Astrocyte (in vitro differentiated cells and primary cell): Measurements from ENCODE around the gene FAAH2. TPM values are rescaled to one million over a fixed set of nuclear protein-coding genes. Genes with fewer than 3 reads are reported as not detected.

ENCODE experiments used
- DNase-seq: peaks from one replicate; pipeline ENCODE4 v3.0.0-alpha.2; 2010; ENCODE audit warnings: low read depth
- FAIRE-seq: peaks from 2 replicates; lab custom pipeline; 2011; peaks lifted over from hg19 to GRCh38; lab: Jason Lieb, UNC
- H2AFZ ChIP-seq: 2 replicates; pipeline ENCODE4 v1.6.0; 2012; ENCODE audit warnings: low read depth, low read length, inconsistent platforms
- H3K27ac ChIP-seq: 2 replicates; pipeline ENCODE4 v1.5.1; 2011; ENCODE audit warnings: low read depth, low read length, inconsistent platforms
- H3K27me3 ChIP-seq: 2 replicates; pipeline ENCODE4 v1.6.0; 2011; ENCODE audit warnings: low read length, inconsistent platforms; ENCODE audit not compliant: insufficient read depth
- H3K36me3 ChIP-seq: 2 replicates; pipeline ENCODE4 v1.5.1; 2011; ENCODE audit warnings: low read length, inconsistent platforms; ENCODE audit not compliant: insufficient read depth
- H3K4me1 ChIP-seq: 2 replicates; pipeline ENCODE4 v1.5.1; 2011; ENCODE audit warnings: low read length, inconsistent platforms; ENCODE audit not compliant: insufficient read depth
- H3K4me2 ChIP-seq: 2 replicates; pipeline ENCODE4 v1.6.0; 2012; ENCODE audit warnings: low read length, inconsistent platforms
- H3K4me3 ChIP-seq: 2 replicates; pipeline ENCODE4 v1.5.1; 2011; ENCODE audit warnings: low read depth, mild to moderate bottlenecking, low read length, inconsistent platforms; ENCODE audit not compliant: insufficient read depth
- H3K79me2 ChIP-seq: 2 replicates; pipeline ENCODE4 v1.6.0; 2012; ENCODE audit warnings: mild to moderate bottlenecking, low read length, inconsistent platforms; ENCODE audit not compliant: insufficient read depth
- H3K9ac ChIP-seq: 2 replicates; pipeline ENCODE4 v1.6.0; 2012; ENCODE audit warnings: mild to moderate bottlenecking, low read length, inconsistent platforms
- H3K9me3 ChIP-seq: 2 replicates; pipeline ENCODE4 v1.5.1; 2012; ENCODE audit warnings: low read depth, mild to moderate bottlenecking, low read length, inconsistent platforms; ENCODE audit not compliant: insufficient read depth
- H4K20me1 ChIP-seq: 2 replicates; pipeline ENCODE4 v1.6.0; 2012; ENCODE audit warnings: low read length, inconsistent platforms; ENCODE audit not compliant: insufficient read depth
- H3K27ac Mint-ChIP-seq: one replicate; pipeline ENCODE4 v1.8.0; 2021; ENCODE audit warnings: mild to moderate bottlenecking, mixed read lengths; ENCODE audit not compliant: unreplicated experiment
- H3K27me3 Mint-ChIP-seq: one replicate; pipeline ENCODE4 v1.8.0; 2021; ENCODE audit warnings: low read depth, mixed read lengths; ENCODE audit not compliant: unreplicated experiment
- H3K36me3 Mint-ChIP-seq: one replicate; pipeline ENCODE4 v1.8.0; 2021; ENCODE audit warnings: low read depth, mixed read lengths; ENCODE audit not compliant: unreplicated experiment
- H3K4me1 Mint-ChIP-seq: one replicate; pipeline ENCODE4 v1.8.0; 2021; ENCODE audit warnings: low read depth, mixed read lengths; ENCODE audit not compliant: unreplicated experiment
- H3K4me3 Mint-ChIP-seq: one replicate; pipeline ENCODE4 v1.8.0; 2021; ENCODE audit warnings: mild to moderate bottlenecking, moderate library complexity, mixed read lengths; ENCODE audit not compliant: unreplicated experiment
- H3K9me3 Mint-ChIP-seq: one replicate; pipeline ENCODE4 v1.8.0; 2021; ENCODE audit warnings: mild to moderate bottlenecking, mixed read lengths; ENCODE audit not compliant: unreplicated experiment
- EZH2 ChIP-seq: IDR thresholded peaks from 2 replicates; pipeline ENCODE4 v1.6.1; 2012; ENCODE audit warnings: mild to moderate bottlenecking, low read length, inconsistent platforms; ENCODE audit not compliant: insufficient read depth
- total RNA-seq: library from RNA; stranded (reverse); gene quantifications from 2 replicates; pipeline ENCODE4 v1.2.1, GENCODE V29; 2021
- TF ChIP-seq, protein P1 (sequence below): IDR thresholded peaks from 2 replicates; pipeline ENCODE4 v1.5.1; 2011; ENCODE audit warnings: low read depth, mild to moderate bottlenecking, inconsistent platforms, low read length, moderate library complexity; ENCODE audit not compliant: insufficient read depth

FAAH2 gene
- total RNA-seq, 1 donor from 2014 or later, result 0.20 TPM

DNA sequence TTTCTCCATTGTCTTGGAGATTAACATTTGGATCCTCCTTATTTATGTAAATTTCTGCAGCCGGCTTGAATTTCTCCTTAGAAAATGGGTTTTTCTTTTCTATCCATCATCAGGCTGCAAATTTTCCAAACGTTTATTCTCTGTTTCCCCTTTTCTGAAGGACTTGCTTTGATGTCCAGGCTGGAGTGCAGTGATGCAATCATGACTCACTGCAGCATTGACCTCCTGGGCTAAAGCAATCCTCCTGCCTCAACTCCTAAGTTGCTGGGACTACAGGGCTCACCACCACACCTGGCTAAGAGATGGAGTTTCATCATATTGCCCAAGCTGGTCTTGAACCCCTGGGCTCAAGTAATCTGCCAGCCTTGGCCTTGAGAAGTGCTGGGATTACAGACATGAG lies 161.3 kb downstream of the FAAH2 start:
- Mint-ChIP-seq H3K4me3 (no peak overlapping the region), H3K4me1 (no peaks in the 10 kb centered on the region), H3K27ac (no peak overlapping the region), H3K9me3 (no peaks in the 10 kb centered on the region), H3K36me3 (no peaks in the 10 kb centered on the region), H3K27me3 (no peaks in the 10 kb centered on the region)
- H3K79me2 ChIP-seq, result no peaks in the 10 kb centered on the region
- no peak for TF ChIP-seq EZH2
- TF ChIP-seq, protein P1, sequence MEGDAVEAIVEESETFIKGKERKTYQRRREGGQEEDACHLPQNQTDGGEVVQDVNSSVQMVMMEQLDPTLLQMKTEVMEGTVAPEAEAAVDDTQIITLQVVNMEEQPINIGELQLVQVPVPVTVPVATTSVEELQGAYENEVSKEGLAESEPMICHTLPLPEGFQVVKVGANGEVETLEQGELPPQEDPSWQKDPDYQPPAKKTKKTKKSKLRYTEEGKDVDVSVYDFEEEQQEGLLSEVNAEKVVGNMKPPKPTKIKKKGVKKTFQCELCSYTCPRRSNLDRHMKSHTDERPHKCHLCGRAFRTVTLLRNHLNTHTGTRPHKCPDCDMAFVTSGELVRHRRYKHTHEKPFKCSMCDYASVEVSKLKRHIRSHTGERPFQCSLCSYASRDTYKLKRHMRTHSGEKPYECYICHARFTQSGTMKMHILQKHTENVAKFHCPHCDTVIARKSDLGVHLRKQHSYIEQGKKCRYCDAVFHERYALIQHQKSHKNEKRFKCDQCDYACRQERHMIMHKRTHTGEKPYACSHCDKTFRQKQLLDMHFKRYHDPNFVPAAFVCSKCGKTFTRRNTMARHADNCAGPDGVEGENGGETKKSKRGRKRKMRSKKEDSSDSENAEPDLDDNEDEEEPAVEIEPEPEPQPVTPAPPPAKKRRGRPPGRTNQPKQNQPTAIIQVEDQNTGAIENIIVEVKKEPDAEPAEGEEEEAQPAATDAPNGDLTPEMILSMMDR, result no peak
- no peak for FAIRE-seq
- H3K27me3 ChIP-seq, result no peaks in the 10 kb centered on the region
- DNase-seq, result no peak
- H3K27ac ChIP-seq, result no peak overlapping the region
- H3K9me3 ChIP-seq, result no peaks in the 10 kb centered on the region
- no peak overlapping the region for H3K4me2 ChIP-seq
- H3K9ac ChIP-seq, result no peak overlapping the region
- H2AFZ ChIP-seq, result no peak overlapping the region
- no peaks in the 10 kb centered on the region for H3K4me1 ChIP-seq
- H4K20me1 ChIP-seq, result no peaks in the 10 kb centered on the region
- no peak overlapping the region for H3K4me3 ChIP-seq
- no peaks in the 10 kb centered on the region for H3K36me3 ChIP-seq

DNA sequence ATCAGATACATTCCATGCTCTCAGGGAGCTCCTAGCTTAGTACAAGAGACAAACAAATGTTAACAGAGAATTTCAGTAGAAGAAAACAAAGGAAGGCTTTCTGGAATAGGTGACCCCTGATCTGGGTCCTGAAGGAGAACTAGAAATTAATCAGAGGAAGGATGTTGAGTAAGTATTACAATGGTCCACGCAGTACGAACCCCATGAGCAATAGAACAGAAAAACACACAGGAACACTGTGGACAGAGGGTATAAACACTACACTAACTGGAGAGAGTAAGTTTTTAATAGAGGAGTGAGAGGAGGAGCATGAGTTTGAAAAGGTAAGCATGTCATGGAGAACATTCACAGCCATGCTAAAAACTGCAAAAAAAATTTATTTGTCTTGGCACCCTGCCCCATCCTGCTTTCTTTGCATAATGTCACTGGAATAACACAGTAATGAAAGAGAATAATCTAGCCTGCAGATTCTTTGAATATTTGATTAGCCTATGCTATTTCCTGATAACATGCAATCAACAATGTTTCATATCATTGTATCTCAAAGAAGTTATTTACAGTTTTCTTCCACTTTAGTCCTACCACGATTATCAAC lies 165.0 kb downstream of the FAAH2 start:
- Histone ChIP-seq H3K4me3 (no peak overlapping the region), H3K4me1 (no peaks in the 10 kb centered on the region), H4K20me1 (no peaks in the 10 kb centered on the region), H3K36me3 (no peaks in the 10 kb centered on the region), H3K9ac (no peak overlapping the region), H3K27me3 (no peaks in the 10 kb centered on the region), H3K4me2 (no peak overlapping the region), H2AFZ (no peak overlapping the region), H3K79me2 (no peaks in the 10 kb centered on the region), H3K9me3 (no peaks in the 10 kb centered on the region), H3K27ac (no peak overlapping the region)
- no peak for TF ChIP-seq EZH2
- TF ChIP-seq, protein P1, result no peak
- Mint-ChIP-seq H3K27ac (no peak overlapping the region), H3K27me3 (no peaks in the 10 kb centered on the region), H3K4me1 (no peaks in the 10 kb centered on the region), H3K4me3 (no peak overlapping the region), H3K36me3 (no peaks in the 10 kb centered on the region), H3K9me3 (no peaks in the 10 kb centered on the region)
- DNase-seq (no peak), FAIRE-seq (peak; percentile 9)

DNA sequence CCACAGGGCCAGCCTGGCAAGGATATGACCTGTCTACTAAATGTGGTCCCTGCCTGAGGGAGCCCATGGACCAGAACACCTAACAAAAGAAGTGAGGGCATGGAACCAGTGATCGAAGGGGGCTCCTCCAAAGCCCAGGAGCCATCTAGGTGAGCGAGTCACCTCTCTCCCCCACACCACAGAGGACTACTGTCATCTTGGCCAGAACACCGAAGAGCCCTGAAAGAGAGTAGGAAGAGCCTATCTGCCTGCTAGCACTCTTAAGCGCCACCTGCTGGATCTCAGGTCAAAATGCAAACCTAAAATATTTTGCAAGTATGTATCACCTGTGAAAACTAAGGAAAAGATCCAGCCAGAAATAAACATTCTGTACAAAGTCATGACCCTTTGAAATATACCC lies 167.4 kb downstream of the FAAH2 start:
- no peak overlapping the region for H3K9ac ChIP-seq
- H3K27me3 ChIP-seq, result no peaks in the 10 kb centered on the region
- H3K36me3 ChIP-seq, result no peaks in the 10 kb centered on the region
- no peak overlapping the region for H3K27ac ChIP-seq
- no peak overlapping the region for H3K4me3 ChIP-seq
- no peak overlapping the region for H3K4me2 ChIP-seq
- Mint-ChIP-seq H3K4me1 (no peaks in the 10 kb centered on the region), H3K9me3 (no peaks in the 10 kb centered on the region), H3K36me3 (no peaks in the 10 kb centered on the region), H3K27me3 (no peaks in the 10 kb centered on the region), H3K4me3 (no peak overlapping the region), H3K27ac (no peak overlapping the region)
- no peaks in the 10 kb centered on the region for H3K79me2 ChIP-seq
- H3K4me1 ChIP-seq, result no peaks in the 10 kb centered on the region
- H4K20me1 ChIP-seq, result no peaks in the 10 kb centered on the region
- DNase-seq (no peak), FAIRE-seq (no peak)
- H3K9me3 ChIP-seq, result no peaks in the 10 kb centered on the region
- no peak overlapping the region for H2AFZ ChIP-seq
- TF ChIP-seq EZH2, result no peak
- TF ChIP-seq, protein P1, result no peak
